Epithelial cell of esophagus (primary cell): ENCODE data around the gene MCFD2.
A peak's percentile ranks its signal among the peaks of the same experiment; 100 is the strongest.

ENCODE experiments used
- DNase-seq: peaks from one replicate; pipeline ENCODE4 v3.0.0; 2010; ENCODE audit warnings: low read depth
- H3K4me3 ChIP-seq: 2 replicates; pipeline ENCODE4 v1.5.1; 2011; ENCODE audit warnings: mild to moderate bottlenecking, low read length, control low read depth
- CTCF ChIP-seq: IDR thresholded peaks from 2 replicates; pipeline ENCODE4 v1.5.1; 2011; ENCODE audit warnings: low read depth, mild to moderate bottlenecking, low read length, control low read depth, inconsistent platforms; ENCODE audit not compliant: insufficient read depth; ENCODE audit errors: missing control alignments

MCFD2 gene

GRCh38 chr2:46862514-46862913, 53.1 kb downstream of the MCFD2 start:
- DNase-seq: peak; percentile 36
- no peak for TF ChIP-seq CTCF
- no peak overlapping the region for H3K4me3 ChIP-seq

- DNase-seq: no peak
- no peak for TF ChIP-seq CTCF
- H3K4me3 ChIP-seq: no peak overlapping the region
These were observed 53.7 kb downstream of the MCFD2 start for GRCh38 chr2:46861916-46862315.

- DNase-seq: no peak
- no peak overlapping the region for H3K4me3 ChIP-seq
- no peak for TF ChIP-seq CTCF
These were observed 56.1 kb downstream of the MCFD2 start for GRCh38 chr2:46859482-46859881.

- H3K4me3 ChIP-seq: no peak overlapping the region
- DNase-seq: peak; percentile 63
- no peak for TF ChIP-seq CTCF
These were observed 56.9 kb downstream of the MCFD2 start for GRCh38 chr2:46858702-46859090.

- DNase-seq: no peak
- no peak for TF ChIP-seq CTCF
- H3K4me3 ChIP-seq: no peak overlapping the region
These were observed 57.5 kb downstream of the MCFD2 start for GRCh38 chr2:46857871-46858701.

- H3K4me3 ChIP-seq: no peak overlapping the region
- DNase-seq: no peak
- no peak for TF ChIP-seq CTCF
These were observed 59.3 kb downstream of the MCFD2 start for GRCh38 chr2:46856336-46856735.

- no peak for TF ChIP-seq CTCF
These were observed 59.8 kb downstream of the MCFD2 start for GRCh38 chr2:46855805-46856204.

More at GRCh38 chr2:46855805-46856204, 59.8 kb downstream of the MCFD2 start:
- no peak overlapping the region for H3K4me3 ChIP-seq
- DNase-seq: peak; percentile 91
